ENCODE results near the gene HOXA2.

HOXA2 gene

DNA sequence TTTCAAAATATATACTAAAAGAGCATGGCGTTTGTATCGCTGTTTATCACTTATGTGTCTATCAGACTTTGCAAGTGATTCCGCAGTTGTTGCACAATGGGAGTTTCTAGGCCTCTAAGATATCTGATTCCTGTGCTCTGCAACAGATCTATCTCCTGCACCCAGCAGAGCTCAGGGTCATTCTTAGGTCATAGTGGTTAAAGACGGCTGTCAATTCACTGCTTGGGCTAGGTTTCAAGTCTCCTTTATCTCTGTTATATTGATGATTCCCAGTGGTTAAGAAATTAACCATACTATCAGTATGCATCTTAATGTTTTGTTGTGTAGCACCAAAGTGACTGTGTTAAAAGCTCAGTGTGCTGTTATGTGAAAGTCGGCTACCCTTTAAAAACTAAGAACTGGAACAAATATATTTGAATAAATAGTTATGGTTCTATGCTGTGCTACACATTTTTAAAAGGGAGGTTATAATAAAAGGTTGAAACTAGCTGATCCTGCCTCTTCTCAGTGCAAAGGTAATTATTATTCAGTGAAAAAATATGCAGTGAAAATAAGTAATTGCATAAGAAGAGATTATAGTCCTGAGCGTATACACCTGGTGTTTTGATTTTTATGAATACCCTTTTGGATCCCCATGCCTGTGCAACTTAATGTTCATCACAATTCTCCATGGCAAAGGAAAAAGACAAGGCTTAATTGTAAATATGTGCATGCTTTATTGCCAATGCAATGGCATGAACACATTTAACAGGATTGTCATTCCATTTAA is 30.7 kb downstream of the HOXA2 start:
- DNase-seq, result no peak

DNA sequence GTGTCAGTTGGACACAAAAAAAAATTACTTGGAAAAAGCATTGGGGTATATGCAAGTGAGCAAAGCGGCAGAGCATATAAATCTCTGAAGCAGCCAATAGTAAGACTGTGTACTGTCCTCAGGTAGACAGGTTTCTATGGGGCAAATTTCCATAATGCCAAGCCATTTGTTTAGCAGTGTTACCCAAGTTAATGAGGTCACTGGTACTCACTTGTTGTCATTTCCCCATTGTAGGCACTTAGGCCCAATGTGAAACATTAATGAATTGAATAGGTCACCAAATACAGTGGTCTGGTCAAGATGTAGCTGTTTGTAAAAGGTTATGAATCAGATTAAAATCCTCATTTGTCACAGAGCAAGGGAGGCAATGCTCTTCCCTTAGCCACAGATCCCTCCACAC is 34.2 kb downstream of the HOXA2 start:
- DNase-seq, result no peak

DNA sequence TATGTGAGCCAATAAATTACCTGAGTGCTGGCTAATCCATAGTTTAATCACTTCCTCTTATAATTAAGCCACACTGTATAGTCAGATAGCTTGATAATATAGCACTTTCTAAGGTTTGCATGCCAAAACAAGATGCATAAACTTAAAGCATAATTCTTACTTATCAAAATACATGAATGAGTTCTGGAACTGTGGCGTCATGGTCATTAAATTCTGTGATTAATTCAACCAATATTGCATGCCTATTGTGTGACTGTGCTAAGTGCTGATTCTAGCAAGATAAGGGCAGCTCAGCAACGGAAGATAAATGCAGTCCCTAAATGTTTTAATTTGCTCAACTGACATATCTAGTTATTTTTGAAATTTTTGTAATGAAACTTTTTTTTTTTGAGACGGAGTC is 36.3 kb downstream of the HOXA2 start:
- DNase-seq, result no peak

DNA sequence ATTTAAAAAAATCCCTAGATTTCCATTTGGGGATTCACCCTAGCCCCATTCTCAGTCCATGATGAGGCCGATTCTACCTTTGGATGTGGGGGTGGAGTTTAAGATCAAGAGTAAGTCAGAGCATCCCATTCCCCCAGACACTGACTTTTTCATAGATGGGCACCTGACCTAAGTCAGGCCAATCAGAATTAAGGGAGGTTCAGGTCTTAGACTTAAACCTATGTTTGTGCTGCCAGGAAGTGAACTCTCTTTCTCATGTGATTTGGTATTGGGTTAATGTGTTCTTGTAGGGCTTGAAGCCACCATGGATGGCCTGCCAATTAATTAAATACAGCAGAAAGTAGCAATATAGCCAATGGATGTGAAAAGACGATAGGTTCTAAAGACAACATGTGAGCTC is 36.8 kb downstream of the HOXA2 start:
- no peak for DNase-seq

DNA sequence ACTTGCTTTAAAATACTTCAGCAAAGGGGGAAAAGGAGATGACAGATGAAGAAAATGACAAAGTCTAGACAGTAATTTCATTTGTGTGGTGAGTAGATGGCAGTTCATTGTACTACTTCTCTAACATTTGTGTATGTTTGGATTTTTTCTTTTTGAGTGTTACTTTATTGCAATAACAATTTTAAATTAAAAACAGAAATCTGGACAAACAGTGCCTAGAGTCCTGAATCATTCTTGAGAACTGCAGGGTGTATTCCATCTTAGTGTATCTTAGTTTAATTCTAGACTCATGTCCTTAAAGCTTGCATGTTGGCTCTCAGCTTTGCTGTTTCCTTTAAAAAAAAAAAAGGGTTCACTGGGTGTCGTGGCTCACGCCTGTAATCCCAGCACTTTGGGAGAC is 37.8 kb downstream of the HOXA2 start:
- no peak for DNase-seq

DNA sequence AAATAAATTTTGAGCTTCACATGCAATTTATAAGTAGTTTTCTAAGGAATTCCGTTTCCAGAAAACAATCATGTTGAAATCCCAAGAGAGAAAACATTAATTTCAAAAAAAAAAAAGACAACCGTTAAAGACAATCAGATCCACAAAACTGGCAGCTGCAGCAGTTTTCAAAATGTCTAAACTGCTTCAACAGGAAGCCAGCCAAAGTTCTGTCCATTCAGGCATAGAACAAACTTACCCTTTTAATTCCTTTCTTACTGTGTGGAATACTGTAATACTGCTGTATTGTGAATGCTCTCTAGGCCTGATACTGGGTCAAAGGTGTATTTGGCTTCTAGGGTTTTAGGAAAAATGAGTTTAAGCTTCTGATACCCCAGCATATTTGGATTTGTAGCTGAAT is 38.3 kb downstream of the HOXA2 start:
- DNase-seq, result no peak

DNA sequence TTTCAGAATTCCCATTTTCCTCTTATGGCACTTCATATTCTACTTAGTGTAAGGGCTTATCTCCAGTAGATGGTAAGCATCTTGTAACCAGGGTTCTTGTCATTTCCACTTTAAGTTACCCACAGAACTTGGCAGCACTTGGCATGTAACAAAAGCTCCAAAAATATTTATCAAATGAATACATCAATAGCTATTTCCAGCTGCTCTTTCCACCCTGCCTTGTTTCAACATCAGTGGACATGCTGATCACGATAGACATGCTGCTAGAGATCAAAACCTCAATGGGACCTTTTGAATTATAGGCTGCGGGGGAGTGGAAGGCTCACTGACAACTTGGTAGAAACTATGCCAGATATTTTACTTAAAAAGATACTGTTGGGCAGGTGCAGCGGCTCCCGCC is 39.5 kb downstream of the HOXA2 start:
- DNase-seq, result no peak

DNA sequence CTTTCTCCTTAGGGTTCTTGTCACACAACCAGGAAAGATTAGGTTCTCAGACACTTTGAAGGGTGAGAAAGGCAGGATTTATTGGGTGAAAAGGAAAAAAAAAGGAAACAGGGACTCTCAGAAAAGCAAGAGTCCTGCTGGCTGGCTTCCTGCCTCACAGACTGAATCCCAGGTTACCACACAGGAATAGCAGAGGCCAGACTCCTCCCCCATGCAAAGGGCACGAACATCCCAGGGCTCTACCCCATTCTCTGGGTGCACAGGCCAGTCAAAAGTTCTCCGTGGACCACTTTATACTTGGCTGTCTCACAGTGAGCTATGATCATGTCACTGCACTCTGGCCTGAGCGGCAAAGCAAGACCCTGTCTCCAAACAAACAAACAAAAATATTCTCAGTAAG is 49.3 kb downstream of the HOXA2 start:
- DNase-seq, result no peak

DNA sequence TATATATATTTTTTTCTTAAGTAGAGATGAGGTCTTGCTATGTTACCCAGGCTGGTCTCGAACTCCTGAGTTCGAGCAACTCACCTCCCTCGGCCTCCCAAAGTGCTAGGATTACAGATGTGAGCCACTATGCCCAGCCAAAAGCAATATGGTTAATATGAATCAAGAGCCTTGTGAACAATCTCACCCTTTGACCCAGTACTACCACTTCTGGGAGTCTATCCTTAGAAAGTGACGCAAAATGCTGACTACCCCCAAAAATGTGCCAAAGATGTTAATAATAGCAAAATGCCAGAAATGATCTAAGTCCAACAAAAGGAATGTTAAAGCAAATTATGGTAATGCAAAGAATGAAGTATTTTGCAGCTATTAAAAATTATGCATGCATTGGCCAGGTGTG is 51.0 kb downstream of the HOXA2 start:
- DNase-seq, result no peak

All from 8988T (cell line).